Upper lobe of left lung (tissue), 4 donors: ENCODE data around the gene KIF5A.

Experiments used
- EP300 ChIP-seq, 4 donors: sonication (generic); formaldehyde crosslinking; IDR thresholded peaks; one replicate each; pipeline ENCODE4 v1.5.1; 2017; ENCODE audit warnings: antibody characterized with exemption in 4 of 4, control low read depth in 2 of 4
- POLR2A ChIP-seq, 4 donors: fragments of 450-650 bp; IDR thresholded peaks; one replicate each; pipeline ENCODE4 v1.5.1; 2016 to 2017; ENCODE audit warnings: antibody characterized with exemption in 4 of 4, mild to moderate bottlenecking in 2 of 4
- TF ChIP-seq, protein P1 (sequence below), 6 experiments: fragments of 450-650 bp in 4 of 6; fragments of 200-600 bp in 2 of 6; sonication (generic) in 2 of 6; IDR thresholded peaks; one replicate each; pipeline ENCODE4 v1.5.1; 2016 to 2019; ENCODE audit warnings: antibody characterized with exemption in 6 of 6

- TF ChIP-seq POLR2A (IDR thresholded peaks at IDR 0.05) (no peak), EP300 (IDR thresholded peaks at IDR 0.05) (no peak)
- TF ChIP-seq, protein P1, sequence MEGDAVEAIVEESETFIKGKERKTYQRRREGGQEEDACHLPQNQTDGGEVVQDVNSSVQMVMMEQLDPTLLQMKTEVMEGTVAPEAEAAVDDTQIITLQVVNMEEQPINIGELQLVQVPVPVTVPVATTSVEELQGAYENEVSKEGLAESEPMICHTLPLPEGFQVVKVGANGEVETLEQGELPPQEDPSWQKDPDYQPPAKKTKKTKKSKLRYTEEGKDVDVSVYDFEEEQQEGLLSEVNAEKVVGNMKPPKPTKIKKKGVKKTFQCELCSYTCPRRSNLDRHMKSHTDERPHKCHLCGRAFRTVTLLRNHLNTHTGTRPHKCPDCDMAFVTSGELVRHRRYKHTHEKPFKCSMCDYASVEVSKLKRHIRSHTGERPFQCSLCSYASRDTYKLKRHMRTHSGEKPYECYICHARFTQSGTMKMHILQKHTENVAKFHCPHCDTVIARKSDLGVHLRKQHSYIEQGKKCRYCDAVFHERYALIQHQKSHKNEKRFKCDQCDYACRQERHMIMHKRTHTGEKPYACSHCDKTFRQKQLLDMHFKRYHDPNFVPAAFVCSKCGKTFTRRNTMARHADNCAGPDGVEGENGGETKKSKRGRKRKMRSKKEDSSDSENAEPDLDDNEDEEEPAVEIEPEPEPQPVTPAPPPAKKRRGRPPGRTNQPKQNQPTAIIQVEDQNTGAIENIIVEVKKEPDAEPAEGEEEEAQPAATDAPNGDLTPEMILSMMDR (IDR thresholded peaks at IDR 0.05), result no peak
Measured at GRCh38 chr12:57609781-57610553, 60.1 kb downstream of the KIF5A start.
